Amniotic stem cell (primary cell): ENCODE results near the gene EMD.
"Not testable (repeated sequence)": the region's sequence is repeated elsewhere in the genome, so short reads cannot be mapped to it uniquely, and the experiment has no call there.

Experiments used
- DNase-seq: peaks from one replicate; lab custom pipeline; 2025; lab: John Stamatoyannopoulos, UW

EMD gene

DNA sequence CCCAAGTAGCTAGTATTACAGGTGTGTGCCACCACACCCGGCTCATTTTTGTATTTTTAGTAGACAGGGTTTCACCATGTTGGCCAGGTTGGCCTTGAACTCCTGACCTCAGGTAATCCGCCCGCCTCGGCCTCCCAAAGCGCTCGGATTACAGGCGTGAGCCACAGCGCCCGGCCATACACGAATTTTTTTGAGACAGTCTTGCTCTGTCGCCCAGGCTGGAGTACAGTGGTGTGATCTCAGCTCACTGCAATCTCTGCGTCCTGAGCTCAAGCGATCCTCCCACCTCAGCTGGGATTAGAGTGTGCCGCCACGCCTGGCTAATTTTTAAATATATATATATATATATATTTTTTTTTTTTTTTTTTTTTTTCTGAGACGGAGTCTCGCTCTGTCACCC is 17.3 kb downstream of the EMD start:
- not testable (repeated sequence) for DNase-seq

DNA sequence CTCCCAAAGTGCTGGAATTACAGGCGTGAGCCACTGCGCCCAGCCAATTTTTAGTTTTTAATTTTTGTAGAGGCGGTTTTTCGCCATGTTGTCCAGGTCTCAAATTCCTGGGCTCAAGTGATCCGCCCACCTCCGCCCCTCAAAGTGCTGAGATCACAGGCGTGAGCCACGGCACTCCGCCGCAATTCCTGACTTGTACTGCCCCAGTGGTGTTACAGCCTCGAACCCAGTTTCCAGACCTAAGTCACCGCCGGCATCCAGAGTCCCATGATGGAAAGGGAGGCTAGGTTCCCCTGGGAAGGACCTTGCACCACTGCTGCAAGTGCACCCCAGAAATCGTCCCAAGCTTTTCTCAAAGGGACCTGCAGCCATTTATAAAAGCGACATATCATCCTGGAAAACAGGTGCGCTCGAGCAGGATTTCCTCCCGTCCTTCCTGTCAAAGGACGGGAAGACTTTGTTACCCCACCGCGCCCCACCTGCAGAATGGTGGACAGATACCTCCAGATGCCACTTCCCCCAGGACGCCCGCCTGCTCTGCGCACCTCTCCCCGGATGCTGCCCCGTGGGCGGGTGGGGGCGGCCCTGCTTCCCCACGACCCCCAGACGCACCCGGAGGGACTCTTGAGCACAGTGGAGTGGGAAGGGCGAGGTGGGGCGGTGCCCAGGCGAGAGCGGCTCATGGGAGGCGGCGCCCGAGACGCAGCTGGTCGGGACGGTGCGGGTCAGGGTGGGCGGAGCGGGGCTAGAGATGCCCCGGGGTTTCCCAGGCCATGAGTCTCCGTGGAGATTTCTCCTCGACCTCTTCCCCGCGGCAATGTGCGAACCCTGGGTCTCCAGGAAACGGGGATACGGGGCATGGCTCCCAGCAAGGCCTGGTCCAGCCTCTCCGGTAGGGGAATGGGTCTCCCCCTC is 18.1 kb downstream of the EMD start:
- peak; percentile 17 for DNase-seq

DNA sequence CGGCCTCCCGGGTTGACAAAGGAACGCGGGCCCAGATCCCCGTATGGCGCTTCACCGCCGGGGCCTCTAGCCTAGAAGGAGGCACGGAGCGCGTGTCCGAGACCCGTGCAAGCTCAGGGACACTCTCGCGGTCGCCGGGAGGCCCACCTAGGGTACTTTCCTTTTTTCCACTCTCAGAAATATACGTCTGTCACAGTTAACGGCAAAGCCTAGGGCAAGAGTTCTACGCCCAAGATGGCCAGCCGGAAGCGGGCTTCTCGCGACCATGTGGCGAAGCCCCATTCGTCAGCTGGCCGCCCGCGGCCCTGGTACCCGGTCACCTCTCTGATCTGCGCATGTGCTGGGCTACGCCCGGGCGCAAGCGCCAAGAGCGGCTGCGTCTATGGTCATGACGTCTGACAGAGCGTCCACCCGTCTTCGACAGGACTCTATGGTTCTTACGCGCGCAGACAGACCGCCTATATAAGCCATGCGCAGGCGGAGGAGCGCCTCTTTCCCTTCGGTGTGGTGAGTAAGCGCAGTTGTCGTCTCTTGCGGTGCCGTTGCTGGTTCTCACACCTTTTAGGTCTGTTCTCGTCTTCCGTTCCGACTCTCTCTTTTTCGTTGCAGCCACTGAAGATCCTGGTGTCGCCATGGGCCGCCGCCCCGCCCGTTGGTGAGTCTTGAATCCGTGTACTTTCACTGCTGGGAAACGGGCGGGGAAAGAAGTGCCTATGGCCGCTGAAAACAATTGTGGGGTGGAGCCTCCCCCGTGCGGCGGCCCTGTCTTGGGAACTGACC is 19.0 kb downstream of the EMD start, which contains the start of gene RPL10:
Gene RPL10, plus strand, starts transcription at position 490 of the 780 bp plus-strand sequence. Its CDS starts 143 bp downstream, at position 633.
- DNase-seq = peak; percentile 84

DNA sequence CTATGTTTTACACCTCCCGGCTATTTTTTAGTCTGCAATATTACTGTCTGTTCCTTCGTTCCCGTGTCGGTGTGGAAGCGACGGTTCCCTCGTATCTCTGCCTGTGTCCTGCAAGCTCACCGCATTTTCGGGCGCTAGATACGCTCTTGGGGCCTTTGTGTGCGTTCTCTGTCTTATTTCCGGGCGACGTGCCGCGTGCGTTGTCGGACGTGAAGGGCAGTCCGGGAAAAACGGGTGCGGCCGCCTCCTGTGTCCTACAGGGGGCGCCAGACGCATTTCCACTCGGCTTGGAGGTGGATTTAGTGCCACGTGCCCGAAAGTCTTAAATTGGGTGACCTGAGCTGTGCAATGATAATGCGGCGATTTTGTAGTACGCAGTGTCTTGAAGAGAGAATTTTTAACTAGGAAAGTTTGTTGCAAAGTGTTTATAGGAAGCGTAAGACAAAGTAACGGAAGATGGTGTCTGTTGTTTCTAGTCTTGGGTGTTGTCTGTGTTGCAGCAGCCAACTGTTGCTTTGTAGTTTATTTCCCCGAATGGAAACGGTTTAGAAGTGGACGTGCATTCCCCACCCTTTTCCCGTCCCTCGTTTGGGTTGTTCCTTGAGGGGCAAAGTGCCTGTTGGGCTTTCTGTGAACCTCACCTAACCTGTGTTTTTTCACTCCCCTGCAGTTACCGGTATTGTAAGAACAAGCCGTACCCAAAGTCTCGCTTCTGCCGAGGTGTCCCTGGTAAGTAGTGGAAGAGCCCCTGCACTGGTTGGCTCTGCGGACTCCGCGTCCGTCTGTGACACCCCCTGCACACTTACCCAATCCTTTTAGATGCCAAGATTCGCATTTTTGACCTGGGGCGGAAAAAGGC is 19.8 kb downstream of the EMD start:
- DNase-seq = peak; percentile 15

DNA sequence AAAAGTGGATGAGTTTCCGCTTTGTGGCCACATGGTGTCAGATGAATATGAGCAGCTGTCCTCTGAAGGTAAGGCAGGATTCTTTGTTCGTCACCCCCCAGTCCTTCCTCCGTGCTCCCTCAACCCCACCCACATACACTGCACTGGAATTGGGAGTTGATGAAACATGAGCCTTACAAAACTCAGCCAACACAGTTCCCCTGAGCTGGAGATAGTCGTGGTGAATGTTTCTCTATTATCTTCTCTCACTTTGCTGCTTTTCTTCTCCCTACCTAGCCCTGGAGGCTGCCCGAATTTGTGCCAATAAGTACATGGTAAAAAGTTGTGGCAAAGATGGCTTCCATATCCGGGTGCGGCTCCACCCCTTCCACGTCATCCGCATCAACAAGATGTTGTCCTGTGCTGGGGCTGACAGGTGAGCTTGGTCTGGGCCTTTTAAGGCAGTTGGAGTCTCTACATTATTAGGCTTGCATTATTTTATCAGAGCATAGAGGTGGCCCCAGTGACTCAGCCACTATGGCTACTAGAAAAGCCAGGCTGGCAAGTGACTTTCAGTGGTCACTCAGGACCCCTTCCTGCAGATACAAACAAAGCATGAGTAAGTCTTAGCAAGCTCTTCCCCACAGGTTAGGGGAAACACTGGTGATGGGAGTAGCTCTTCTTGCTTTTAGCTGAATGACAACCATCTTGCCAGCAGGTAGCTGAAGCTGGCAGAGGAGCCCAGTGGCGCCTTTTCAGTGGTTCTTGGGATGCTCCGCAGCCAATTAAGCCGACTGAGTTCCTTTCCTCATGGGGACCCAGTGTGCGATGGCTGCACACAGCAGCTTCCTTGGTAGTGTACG is 20.7 kb downstream of the EMD start:
- no peak for DNase-seq

DNA sequence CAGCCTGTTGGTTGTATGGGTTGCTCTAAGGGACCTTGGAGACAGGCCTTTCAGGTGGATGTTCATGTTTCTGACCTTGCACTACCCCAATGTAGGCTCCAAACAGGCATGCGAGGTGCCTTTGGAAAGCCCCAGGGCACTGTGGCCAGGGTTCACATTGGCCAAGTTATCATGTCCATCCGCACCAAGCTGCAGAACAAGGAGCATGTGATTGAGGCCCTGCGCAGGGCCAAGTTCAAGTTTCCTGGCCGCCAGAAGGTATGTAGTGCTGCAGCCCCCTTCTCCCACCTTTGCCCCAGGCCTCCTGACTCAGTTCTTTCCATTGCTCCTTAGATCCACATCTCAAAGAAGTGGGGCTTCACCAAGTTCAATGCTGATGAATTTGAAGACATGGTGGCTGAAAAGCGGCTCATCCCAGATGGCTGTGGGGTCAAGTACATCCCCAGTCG is 21.3 kb downstream of the EMD start:
- DNase-seq = not testable (repeated sequence)

DNA sequence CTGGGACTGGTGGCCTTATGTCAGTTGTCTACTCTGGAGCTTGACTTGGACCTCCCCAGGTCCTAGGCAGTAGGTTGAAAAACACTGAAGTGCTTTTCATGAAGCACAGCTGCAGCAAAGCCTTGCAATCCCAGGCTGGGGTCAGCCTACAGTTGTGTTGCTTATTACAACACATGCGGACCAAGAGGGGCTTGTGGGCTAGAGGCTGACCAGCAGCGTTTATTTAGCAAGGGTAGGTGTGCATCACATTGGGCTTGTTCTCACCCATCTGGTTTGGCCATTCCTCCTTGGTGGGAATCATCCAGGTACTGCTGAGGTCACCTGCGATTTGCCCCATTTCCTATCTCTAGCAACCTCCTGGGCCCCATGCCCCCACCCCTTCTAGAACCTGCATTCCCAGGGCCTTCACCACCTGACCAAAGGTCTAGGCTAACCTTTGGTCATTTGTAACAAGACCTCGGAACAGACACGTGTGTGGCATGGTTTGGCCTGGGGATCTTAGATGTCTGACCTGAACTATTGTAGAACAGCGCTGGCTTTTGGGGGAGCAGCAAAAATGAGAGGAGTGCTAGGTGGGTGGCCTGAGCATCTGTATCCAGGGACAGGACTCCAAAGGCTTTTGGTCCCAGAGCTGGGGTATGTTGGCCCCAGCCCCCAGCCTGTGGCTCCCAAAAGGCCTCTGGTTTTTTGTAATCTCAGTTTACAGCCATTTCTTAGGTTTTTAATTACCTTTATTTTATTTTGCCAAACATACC is 22.1 kb downstream of the EMD start:
- DNase-seq = no peak

DNA sequence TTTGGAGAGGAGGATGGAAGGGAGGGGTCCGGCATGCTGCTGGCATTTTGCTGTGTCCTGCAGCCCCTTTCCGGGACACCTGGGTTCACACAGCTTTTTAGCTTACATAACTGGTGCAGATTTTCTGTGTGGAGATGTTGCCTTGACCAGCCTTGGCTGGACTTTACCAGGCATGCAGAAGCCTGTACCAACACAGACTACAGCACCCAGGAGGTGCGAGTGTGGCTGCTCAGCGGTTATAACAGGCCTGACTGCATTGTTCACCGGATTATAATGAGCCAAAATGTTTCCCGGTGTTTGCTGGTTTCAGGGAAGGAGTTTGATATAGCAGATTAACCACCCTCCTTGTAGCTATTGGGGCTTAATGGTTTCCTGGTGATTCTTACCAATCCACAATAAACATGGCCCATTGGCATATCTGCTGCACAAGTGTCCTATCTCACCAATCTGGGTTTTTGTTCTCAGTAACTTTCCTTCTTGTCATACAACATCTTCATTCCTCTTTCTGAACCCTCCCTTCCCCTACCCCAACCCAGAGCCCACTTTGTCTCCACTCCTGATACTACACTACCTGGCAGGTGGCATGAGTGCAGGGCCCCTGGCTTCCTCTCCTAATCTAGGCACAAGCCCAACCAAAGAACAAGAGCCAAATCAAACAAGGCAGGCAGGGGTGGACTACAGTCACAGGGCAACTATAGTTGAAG is 23.0 kb downstream of the EMD start:
- no peak for DNase-seq

DNA sequence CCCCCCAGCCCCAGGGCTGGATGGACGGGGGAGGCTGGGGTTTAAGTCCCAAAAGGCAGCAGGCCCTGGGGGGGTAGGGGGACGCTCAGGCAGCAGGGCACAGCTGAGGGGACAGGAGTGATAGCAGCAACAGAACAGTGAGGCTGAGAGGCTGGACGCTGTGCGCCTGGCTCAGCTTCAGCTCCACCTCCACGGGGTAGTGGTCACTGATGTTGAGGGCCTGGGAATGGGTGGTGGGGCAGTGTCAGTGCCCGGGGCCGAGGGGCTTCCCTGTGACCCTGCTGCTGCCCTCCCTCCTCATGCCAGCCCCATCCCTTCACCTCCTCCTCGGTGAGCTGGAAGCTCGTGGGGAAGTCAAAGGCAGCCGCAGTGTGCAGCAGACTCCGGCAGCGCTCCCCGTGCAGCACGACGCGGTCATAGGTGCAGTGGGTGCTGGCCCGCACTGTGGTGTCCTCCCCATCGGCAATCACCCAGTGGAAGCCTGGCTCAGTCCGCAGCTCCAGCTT is 23.6 kb downstream of the EMD start:
- no peak for DNase-seq

DNA sequence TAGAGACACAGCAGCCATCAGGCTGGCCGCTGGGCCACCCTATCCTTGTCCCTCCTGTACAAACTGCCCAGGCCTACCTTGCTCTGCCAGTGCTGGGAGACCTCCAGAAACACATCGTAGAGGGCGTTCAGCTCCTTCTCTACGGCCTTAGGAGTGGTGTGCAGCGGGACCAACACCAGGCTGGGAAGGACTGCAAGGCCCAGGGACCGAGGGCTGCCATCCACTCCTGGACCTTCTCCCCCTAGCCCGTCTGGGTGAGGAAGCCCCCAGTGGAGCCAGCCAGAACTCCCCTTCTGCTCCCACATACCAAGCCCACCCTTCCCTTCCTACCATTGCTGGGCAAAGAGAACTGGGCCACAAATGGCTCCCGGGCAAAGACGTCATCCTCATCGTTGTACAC is 24.1 kb downstream of the EMD start:
- no peak for DNase-seq

DNA sequence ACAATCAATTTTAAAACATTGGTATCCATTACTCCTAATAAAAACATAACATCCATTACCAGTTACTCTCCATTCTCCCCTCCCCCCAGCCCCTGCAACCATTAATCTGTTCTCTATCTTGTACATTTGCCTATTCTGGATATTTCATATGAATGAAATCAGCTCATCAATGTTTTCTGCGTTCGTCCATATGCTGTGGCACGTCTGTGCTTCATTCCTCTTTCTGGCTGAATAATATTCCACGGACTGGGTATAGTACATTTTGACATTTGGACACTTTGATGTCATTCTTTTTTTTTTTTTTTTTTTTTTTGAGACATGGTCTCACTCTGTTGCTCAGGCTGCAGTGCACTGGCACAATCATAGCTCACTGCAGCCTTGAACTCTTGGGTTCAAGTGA is 24.8 kb downstream of the EMD start:
- DNase-seq = no peak

DNA sequence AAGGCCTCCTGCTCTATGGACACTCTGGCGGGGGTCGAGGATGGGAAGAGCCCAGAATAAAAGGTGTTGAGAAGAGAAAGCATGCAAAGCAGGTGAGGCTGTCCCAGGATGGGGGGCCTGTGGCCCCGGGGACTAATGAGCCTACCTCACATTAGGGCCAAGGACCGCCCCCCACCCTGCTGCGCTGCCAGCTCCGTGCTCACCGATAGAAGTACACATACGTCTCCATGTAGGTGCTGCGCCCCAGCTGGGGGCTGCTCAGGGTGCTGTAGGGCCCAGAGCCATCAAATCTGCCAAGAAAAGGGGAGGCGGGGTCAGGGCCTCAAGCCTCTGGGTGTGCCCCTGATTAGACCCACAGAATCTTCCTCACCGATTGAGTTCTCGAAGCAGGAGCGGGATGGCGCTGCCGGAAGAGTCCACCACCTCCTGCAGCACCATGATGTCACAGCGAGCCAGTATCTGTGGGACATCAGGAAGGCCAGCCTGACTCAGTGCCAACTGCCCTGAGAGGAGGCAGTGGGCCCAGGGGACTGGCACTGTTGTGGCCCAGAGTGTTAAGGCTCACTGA is 25.6 kb downstream of the EMD start:
- no peak for DNase-seq

DNA sequence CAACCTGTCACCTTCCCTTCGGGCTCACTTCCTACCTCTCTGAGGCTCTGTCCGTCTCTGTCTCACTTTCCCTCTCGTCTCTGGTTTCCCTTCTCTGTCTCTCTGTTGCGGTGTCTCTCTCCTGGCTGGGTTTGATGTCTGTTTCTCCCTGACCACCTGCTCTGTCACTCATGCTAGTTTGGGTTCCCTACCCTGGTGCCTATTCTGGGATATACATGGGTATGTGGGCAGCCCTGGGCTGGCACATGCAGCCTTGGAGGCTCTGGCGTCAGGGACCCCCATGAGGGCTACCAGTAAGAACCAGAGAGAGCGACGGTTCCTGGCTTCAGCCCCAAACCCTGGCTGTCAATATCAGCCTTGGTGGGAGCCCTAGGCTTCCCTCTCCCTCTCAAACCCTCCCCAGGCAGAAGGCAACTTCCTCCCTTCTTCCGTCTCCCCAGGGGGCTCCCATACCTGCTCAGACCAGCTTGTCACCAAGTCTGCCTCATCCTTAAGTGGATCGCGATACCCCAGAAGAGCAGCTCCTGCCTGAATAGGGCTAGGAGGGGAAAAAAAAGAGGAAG is 29.6 kb downstream of the EMD start:
- no peak for DNase-seq

DNA sequence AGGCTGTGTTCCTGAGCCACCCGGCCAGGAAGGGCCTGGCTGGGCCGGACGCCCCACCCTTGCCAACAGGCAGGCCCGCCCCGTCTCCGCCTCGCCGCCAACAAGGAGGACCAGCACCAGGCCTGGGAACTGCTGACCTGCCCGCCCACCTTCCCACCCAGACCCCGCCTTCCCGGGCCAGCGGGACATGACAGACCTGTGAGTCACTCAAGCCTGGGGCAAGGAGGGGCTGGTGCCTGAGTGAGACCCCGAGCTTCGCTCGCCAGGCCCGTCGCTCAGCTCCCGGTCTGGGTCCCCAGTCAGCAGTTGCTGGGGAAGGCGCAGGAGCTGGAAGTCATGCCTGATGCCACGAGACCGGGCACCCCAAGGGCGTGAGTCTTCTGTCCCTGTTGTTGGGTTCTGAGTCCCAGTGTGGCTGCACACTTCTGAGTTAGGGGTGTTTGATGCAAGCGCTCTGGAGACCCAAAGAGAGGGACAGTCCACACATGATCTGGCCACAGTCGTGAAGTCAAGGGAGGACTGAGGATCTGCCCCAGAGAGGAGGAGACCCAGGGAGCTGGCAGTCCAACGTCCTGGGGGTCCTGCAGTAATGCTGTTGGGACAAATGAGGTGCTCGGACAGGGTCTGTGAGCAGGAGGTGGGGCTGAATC is 30.3 kb downstream of the EMD start, which contains the start of gene DNASE1L1:
Gene DNASE1L1, minus strand, starts transcription at position 33 of the 650 bp plus-strand sequence. CDS start 3,686 bp downstream, outside the sequence.
- peak; percentile 57 for DNase-seq

DNA sequence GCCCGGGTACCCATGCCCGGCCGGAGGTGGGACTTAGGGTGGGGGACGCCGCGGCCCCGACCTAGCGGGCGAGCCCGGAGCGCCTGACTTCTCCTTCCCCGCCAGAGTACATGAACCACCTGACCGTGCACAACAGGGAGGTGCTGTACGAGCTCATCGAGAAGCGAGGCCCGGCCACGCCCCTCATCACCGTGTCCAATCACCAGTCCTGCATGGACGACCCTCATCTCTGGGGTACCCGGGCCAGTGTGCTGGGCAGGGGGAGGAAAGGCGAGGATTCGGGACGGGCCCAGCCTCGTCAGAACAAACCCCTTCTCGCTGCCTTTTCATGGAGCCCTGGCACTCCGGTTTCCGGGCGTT is 32.9 kb downstream of the EMD start:
- DNase-seq = no peak

DNA sequence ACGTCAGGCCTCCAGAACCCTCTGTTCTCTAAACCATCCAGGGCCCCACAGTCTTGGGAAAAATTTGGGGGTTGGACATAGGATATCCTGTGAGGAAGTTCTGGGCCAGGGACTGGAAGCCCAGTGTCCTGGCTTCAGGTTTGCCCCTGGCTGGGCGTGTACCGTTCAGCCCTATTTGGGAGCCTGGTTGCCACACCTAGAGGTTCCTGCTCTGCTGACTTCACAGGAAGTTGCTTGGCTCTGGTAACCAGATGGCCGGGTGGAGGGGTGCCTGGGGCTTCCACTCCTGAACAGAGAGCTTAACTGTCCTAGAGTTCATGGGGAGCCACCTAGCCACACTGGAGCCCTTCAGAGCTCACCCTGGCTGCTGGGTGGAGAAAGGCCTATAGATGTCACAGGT is 33.4 kb downstream of the EMD start:
- no peak for DNase-seq

DNA sequence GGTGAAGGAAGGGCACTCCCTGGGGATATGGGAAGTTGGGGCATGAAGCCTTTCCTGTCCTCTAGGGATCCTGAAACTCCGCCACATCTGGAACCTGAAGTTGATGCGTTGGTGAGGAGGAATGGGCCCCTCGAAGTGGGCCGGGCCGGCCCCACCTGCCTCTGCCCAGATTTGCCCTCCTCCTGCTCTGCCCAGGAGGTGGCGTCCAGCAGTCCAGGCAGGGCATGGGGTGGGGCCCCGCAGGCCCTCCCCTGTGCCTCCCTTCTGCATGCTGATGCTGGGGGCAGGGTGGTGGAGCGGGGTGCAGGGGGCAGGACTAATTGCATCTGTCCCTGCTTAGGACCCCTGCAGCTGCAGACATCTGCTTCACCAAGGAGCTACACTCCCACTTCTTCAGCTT is 34.0 kb downstream of the EMD start:
- DNase-seq = no peak

DNA sequence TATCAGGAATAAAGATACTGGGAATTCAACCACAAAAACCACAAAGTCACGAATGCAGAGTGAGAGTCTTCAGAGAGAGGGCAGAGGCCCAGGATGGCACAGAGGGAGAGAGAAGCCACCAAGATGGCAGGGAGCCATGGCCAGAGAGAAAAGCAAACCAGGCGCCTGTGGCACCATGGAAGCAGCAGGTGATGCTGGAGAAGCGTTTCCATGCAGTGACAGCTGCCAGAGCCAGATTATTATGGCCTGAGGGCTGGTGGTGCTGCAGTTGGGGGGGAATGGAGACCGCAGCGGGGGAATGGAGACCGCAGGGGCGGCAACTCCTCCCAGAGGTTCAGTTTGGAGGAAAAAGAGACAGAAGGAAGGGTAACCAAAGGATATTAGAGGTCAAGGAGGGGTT is 38.1 kb downstream of the EMD start:
- no peak for DNase-seq
